GM19239 (cell line): Measurements from ENCODE around the gene CELSR3.

Experiments used
- DNase-seq: peaks from one replicate; pipeline ENCODE4 v3.0.0; 2011; ENCODE audit warnings: low spot score; ENCODE audit not compliant: insufficient read length
- FAIRE-seq: peaks from 2 replicates; lab custom pipeline; 2011; peaks lifted over from hg19 to GRCh38; lab: Jason Lieb, UNC

CELSR3 gene

DNA sequence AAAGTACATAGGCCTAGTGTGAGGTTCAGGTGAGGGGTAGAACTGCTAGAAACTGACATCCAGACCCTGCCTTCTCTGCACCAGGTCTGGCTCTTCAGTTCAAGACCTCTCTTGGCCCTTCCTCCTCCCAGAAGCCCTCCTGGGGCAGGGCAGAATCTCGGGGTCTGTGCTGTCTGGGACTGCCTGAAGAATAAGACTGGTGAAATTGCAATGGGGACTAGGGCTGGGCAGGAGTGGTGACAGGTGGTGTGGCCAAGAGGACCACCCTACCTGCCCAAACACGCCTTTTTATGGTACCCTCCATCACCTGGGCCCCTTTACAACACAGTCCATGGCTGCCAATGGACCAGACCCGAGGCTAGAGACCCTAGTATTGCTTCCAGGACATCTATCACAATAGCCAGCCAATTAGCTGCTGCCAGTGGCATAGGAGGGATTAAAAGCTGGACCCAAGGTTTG is 24.6 kb upstream of the CELSR3 start:
- FAIRE-seq = no peak
- no peak for DNase-seq

DNA sequence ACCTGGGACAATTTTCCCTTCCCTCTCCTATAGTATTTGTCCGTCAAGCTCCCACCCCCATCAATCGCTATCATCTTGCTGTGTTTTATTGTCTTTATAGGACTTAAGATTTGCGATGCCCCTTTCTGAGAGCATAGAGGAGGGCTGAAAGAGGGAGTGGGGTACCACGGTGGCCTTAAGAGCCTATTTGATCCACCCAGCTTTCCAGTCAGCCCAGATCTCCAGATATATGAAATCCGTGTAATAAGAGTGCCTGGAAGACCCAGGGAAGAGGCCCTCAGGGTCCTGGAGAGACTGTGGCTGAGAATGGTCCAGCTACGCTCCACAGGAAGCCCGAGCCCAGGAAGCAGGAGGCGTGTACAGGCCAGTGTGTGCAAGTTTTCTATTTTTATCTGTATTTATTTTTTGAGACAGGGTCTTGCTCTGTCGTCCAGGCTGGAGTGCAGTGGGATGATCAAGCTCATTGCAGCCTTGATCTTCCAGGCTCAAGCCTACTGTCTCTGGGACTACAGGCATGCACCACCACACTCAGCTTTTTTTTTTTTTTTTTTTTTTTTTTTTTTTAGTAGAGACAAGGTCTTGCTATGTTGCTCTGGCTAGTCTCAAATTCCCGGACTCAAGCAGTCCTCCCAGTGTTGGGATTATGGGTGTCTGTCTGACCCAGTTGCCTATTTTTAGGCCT is 24.0 kb upstream of the CELSR3 start:
- DNase-seq = no peak
- FAIRE-seq = no peak

DNA sequence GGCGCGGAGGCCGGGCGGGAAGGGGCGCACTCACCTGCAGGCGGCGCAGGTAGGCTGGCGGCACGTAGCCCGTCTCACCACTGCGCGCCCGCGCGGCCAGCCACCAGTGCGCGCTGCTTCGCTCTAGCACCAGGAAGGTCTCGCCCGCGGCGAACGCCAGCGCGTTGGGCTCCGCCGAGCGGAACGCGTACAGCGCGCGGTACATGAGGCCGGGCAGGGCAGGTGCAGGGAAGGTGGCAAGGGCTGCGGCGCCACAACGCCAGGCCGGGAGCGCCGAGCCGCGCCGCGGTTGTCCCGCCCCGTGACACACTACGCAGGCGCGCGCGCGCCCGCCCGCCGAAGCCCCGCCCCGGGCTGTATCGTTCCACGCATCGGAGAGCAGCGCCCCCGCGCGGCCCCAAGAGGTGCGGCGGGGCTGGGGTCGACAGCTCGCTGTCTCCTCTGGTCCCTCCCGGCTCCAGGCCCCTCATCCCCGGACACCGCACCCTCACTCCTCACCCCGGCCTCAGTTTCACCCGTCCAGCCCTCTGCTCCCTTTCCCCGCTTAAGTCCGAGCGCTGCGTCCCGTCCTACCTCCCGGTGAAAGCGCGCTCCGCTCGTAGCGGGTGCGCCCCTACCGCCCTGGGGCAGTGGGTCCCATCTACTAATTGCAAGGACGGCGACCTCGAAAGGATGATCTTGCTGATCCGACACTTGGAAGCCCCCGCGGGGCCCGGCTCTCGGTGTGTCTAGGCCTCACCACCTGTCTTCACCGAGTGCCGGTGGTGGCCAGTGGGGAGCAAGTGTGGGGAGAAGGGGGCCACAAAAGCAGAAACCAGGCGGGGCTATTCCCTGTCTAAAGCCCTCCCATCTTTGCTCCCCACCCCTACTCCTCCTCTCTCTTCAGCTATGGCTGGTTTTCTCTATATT is 23.2 kb upstream of the CELSR3 start, which contains the start of gene NCKIPSD:
Gene NCKIPSD, minus strand, starts transcription at position 313 of the 909 bp plus-strand sequence. Its CDS starts 108 bp downstream, at position 205.
- peak; percentile 95 for DNase-seq
- peak; percentile 68 for FAIRE-seq

DNA sequence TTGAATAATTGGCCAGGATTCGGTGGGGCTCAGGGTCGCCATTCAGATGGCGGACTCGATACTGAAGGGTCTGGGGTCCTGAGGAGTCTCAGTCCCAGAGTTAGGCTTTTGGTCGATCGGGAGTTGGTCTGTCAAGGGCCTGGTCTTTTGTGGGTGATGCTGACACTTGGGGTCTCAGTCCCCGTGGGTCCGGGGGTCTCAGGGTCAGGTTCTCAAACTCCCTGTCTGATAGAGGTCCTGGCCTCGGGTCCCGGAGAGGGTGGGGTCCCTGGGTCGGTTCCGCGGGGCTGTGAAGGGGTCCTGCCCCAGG is 22.6 kb upstream of the CELSR3 start:
- DNase-seq (no peak), FAIRE-seq (no peak)

DNA sequence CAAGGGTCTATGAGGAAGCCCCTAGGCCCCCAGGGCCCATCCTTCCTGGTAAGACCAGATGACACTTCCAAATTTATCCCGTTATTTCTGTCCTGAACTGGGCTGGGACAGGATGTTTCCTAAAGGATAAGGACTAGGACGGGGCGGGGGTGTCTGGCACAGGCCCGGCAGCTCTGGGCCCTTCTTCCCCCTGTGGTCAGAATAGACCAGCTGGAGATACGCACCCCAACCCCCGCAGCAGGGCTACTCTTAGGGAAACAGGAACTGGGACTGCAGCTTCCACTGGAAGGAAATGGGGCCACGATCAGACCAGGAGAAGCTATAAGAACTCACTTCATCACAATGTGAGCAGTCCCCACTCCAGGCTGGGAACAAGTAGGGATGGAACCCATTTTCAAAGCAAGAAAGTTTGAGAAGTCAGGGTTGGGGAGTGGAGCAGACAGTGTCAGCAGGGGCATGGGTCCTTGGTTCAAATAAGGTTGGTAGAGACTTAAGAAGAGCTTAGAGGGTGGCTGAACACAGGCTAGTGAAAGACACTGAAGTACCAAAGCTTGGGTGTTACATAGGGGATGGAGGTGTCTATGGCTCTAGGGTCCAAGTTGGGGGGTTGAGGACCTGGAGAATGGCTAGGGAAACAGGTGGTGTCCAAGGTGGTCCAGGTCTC is 21.9 kb upstream of the CELSR3 start:
- DNase-seq = peak; percentile 36
- FAIRE-seq = peak; percentile 56

DNA sequence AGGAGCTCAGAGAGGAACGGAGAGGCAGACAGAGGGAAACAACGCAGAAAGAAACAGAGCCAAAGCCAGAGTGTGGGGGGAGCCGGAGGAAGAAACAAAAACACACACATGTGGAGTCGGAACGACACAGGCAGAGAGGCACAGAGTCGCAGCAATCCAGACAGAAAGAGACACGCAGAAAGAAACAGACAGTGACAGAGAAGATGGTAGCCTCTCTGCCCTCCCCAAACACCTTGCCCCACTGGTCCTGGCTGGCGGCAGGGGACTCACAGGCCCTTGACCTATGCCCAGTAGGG is 21.3 kb upstream of the CELSR3 start:
- DNase-seq = no peak
- no peak for FAIRE-seq

DNA sequence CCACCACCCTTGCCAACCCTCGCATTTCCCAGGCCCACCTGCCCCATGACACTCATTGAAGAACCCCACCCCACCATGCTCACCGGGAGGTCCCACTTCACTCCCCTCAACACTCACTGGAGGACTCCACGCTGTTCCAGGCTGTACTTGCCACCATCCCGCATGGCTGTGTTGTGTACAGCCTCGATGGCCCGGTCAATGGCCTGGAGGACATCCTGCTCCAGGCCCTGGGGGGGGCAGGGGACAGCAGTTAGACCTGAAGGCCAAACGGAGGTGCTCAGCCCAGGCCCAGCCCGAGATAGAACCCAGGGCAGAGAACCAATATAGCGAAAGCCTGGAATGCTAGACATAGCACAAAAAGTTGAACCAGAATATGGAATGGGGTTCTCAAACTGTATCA is 20.1 kb upstream of the CELSR3 start:
- no peak for FAIRE-seq
- DNase-seq = no peak

DNA sequence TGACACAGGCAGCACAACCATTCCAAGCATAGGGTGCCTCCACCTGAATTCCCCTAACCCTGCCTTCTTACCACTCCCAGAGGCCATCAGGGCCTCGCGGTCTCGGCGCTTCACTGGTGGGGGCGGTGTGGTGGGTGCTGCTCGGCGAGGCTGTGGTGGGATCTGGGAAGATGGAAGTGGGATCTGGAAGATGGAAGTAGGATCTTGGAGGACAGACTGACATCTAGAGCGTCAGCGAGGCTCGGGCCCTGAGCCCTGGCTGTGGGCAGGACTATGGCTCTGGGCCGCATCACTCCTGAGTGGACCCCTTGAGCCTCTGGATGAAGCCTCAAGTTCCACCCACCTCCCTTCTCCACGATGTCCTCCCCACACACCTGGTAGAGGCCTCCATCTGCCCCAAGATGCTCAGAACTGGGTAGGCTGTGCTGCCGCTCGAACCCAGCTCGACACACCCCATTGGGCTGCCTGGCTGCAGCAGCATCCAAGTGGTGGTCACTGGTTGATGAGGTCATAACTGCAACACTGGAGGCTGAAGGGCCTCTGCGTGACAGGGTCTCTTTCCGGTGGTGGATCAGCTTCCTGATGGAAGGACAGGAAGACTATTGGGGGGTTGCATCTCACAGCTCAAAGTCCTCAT is 19.4 kb upstream of the CELSR3 start:
- no peak for DNase-seq
- FAIRE-seq = no peak

DNA sequence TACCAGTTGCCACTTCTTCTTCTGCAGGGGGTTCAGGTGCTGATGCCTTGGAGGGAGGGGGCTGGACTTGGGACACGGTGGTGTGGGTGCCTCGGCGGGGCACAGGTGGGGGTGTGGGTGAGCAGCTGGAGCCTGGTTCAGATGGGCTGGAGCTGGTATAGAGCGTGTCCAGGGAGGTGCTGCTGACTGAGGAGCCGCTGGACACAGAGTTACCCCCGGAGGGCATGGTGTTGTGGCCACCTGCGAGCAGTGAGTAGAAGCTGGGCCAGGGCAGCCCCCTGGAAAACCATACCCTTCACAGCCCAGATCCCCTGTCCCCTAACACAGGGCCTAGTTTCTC is 18.8 kb upstream of the CELSR3 start:
- DNase-seq (no peak), FAIRE-seq (no peak)

DNA sequence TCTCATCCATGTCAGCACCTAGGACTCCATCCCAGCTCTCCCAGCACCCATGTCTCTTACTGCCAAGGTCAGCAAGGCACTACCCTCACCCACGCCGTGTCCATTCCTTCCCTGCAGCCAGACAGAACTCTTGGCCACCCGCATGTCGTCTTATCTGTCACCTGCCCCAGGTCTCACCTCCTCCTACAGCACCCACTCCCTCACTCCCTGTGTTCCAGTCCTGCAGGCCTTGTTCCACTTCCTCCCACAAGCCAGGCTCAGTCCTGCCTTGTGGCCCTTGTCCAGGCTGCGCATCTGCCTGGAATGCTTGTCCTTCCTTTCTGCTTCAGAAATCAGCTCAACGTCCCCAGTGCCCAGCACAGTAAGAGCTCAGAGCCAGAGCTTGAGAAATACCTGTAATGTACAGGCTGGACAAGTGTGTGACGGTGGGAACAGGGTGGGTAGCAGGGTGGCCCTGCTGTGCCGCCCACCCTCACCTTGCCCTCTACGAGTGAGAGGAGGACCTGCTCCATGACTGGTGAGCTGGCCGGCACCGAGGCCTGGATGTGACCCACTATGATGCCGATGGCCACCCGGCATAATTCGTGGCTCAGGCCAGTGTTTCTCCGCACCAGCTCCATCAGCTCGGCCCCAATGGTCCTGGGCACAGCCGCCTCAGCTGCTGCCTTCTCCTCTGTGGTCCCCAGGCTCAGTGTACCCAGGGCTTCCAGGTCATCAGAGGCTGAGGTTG is 18.3 kb upstream of the CELSR3 start:
- DNase-seq = no peak
- no peak for FAIRE-seq

DNA sequence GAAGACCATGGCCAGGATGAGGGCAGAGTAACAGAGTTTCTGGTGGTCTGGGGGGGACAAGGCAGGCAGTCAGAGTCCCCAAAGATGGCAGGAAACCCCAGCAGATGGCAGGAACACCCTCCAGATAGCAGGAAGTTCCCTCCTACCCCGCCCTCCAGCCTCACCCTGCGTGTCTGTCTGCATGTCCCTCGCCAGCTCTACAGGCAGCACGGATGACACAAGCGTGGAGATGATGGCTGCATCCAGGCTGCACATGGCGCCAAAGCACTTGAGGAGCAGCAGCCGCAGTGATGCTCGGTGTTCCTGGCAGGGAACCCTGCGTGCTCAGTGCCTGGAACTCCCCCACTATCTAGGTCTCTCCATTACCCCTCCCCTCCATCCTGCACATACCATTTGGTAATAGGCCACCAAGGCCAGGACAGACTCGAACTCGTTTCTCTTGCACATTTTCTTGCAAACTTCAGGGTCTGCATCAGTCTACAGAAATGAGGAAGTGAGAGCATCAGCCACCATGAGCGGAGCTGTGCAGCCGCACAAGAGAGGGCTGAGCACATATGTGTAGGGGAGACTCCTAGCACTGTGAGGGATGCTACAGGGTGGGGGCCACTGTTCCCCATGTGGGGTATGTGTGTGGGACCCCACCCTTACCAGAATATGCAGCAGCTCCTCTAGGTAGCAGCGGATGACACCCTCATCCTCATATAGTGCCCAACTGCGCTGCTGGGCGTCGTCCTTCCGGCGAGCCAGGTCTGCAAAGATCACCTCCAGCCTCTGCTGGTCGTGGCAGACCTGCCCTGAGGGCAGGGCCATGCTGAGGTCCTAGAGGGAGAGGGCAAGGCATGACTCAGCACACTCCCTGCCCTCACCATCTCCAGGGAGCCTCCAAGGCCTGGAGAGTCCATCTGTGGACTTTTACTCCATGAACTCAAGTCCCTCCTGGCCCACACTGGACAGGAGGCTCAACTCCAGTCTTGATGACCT is 17.0 kb upstream of the CELSR3 start:
- FAIRE-seq = no peak
- no peak for DNase-seq

DNA sequence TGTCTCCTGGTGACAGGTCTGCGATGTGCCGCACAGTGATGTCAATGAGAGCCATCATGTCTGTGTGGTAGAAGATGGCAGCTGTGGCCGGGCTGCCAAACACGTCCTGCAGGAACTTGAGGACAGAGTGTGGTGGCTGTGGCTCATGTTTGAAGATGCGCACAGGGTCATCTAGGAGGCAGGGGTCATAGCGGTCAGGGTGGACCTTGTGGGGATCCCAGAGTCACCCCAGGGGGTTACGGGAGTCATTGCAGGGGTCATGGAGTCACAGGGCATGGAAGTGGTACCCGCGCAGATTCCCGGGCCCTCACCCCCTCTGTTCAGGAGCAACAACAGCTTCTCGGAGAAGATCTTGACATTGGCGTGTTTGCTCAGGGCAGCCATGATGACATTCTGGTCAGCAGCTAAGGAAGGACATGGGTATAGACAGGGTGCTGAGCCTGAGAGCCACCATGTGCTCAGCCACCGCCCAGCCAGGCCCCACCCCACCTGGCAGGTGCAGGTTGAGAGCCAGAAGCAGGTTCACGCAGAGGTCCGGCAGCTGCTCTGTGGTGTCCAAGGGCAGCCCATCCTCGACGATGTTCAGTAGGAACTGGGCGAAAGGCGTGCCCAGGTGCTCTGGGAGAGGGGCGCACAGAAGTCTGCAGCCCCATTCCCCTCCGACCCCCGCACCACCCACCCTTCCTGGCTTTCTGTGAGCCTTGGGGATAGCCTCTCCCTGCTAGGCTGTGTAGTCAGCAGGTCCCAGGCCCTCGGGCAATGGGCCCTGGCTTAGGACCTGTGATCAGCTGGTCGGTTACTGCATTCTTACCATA is 16.1 kb upstream of the CELSR3 start:
- FAIRE-seq (no peak), DNase-seq (no peak)

DNA sequence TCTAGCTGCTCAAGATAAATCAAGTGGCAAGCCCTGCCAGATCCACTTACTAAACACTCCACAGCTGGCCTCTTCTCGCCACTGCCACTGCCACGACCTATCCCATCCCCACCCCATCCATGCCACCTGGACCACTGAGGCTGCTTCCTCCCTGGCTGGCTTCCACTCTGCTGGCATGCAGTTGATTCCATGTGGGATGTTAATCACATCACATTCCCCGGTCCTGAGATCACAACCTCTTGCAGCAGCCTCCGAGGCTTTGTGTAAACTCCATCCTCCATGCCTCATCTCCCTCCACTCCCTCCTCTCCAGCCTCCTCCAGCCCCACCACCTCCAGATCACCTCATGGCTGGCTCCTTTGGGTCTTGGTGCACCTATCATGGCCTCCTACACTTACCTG is 15.4 kb upstream of the CELSR3 start:
- DNase-seq (no peak), FAIRE-seq (no peak)

DNA sequence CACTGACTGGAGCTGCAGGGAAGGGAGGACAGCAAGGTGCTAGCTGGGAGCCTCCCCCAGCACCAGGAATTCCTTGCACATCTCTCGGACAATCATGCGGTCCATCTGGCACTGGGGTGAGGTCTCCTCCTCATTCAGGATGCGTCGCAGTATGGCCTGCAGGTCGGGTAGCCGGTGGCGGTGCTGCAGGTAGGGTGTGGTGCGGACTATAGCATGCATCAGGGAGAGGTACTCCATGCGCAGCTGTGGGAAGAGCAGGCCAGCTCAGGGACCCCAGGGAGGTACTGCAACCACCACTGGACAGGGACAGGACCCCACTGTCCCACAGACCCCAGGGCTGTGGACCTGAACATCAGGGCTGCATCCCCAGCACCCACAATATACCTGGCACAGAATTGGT is 11.8 kb upstream of the CELSR3 start:
- DNase-seq (no peak), FAIRE-seq (no peak)

DNA sequence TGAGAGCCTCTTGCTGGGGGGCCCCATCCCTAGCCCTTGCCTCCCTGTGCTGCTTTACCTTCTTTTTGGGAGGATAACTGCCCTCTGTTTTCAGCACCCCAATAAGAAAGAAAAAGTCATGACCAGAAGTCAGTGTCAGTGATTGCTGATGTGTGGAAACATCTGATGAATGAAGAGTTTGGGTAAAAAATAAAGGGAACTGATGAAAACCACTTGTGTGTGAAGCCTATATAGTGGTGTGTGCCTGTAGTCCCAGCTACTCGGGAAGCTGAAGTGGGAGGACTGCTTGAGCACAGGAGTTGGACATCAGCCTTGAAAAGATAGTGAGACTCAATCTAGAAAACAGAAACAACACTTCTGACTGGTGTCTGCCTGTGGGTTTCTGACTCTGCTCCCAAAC is 9.8 kb upstream of the CELSR3 start:
- FAIRE-seq (no peak), DNase-seq (no peak)

DNA sequence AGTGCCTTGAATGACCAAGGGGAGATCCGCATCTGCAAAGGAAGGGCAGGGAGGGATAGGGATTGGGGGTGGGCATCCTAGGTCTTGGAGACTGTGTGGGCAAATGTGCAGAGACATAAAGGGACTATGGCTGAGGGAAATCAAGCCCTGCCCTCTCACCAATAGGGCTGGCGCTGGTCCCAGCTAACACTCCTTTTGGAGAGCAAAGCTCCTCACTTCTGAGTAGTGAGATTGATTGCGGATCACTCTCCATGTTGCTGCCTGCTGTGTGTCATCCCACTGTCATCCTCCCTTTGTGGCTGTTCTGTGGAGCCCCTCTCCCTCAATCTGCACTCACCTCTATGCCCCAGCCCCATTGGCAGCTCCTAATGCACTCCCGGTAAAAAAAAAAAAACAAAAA is 2.2 kb upstream of the CELSR3 start:
- no peak for DNase-seq

DNA sequence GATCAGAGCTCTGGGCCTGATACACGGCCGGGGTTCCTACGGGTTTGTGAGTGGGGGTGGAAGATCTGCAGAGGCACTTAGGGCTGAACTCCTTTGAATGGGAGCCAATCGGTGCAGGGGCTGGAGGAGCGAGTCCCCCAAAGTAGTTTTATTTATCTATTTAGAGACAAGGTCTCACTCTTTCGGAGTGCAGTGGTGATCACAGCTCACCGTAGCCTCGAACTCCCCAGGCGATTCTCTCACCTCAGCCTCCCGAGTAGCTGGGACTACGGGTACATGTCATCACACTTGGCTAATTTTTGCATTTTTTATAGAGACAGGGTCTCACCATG is 1.6 kb upstream of the CELSR3 start:
- DNase-seq (no peak), FAIRE-seq (no peak)

More for the DNA sequence above, 2.2 kb upstream of the CELSR3 start:
- FAIRE-seq = no peak

DNA sequence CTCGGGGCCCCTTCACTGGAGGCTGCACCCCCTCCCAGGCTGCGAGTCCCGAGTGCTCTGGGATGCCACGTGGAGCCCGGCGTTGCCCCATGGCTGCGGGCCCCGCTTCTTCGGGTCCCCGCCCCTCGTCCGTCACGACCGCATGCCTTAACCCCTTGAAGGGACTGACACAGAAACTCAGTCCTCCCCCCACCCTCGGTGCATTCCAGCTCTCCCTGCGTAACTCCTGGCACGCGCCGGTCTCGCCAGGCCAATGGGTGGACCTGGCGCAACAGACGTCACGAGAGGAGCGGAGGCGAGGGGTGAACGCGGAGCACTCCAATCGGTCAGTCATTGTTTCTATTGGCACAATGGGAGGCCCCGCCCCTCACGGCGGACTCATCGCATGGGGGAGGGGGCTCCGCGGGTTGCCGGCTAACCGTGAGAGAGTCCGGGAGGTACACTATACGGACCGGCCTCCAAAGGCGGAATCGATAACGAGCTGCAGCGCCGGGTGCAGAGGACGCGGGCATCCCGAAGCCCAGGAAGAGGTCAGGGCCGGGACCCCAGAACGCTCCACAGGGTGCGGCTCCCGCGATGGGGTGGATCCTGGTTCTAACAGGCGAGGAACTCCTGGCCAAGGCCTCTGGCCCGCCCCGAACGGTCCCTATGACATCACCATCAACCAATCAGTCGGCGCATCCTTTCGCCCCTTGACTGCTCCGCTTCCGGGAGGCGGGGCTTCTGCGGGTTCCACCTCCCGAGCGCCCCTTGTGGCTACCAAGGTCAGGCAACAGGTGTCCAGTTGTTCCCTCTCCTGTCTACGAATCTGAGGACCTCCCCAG is 1.0 kb upstream of the CELSR3 start:
- DNase-seq = peak; percentile 99
- FAIRE-seq = peak; percentile 98
